ENCODE results near the gene DYNC1LI2. TPM values are rescaled to one million over a fixed set of nuclear protein-coding genes. Genes with fewer than 3 reads are reported as not detected.

The DYNC1LI2 gene
- total and polyA plus RNA-seq, 12 donors, result 27.2 to 109 (median 88.2) TPM

- intact Hi-C loops (cut with DNase I), result no loop called here
- H3K27ac ChIP-seq, result no peak overlapping the region
- no peaks in the 10 kb centered on the region for H3K9me3 ChIP-seq
- no peaks in the 10 kb centered on the region for H3K36me3 ChIP-seq
- peaks cover 0 to 3% (median 0%) of the 10 kb centered on the region in 7 donors for H3K27me3 ChIP-seq
- no peak for TF ChIP-seq CTCF (IDR thresholded peaks at IDR 0.05)
- H3K4me1 ChIP-seq, result no peaks in the 10 kb centered on the region
- H3K4me3 ChIP-seq, result no peak overlapping the region
- no peak for ATAC-seq
- 44 to 52% methylated on average over 3 of the region's 3 CpGs for WGBS, 2 donors
- DNase-seq, result no peak
These were observed 38.8 kb upstream of the DYNC1LI2 start for GRCh38 chr16:66790130-66790733.

- TF ChIP-seq CTCF (IDR thresholded peaks at IDR 0.05), result no peak
- H3K9me3 ChIP-seq, result no peaks in the 10 kb centered on the region
- 71 to 94% methylated on average over 2 of the region's 2 CpGs for WGBS, 2 donors
- intact Hi-C loops (cut with DNase I), result no loop called here
- H3K4me3 ChIP-seq, result no peak overlapping the region
- peaks cover 0 to 3% (median 0%) of the 10 kb centered on the region in 7 donors for H3K27me3 ChIP-seq
- DNase-seq (no peak), ATAC-seq (no peak)
- no peaks in the 10 kb centered on the region for H3K4me1 ChIP-seq
- no peak overlapping the region for H3K27ac ChIP-seq
- no peaks in the 10 kb centered on the region for H3K36me3 ChIP-seq
These were observed 36.0 kb upstream of the DYNC1LI2 start for GRCh38 chr16:66787427-66787826.

- no peak for DNase-seq
- TF ChIP-seq CTCF (IDR thresholded peaks at IDR 0.05), result no peak
- H3K4me3 ChIP-seq, result no peak overlapping the region
- peaks cover 0 to 3% (median 0%) of the 10 kb centered on the region in 7 donors for H3K27me3 ChIP-seq
- H3K9me3 ChIP-seq, result no peaks in the 10 kb centered on the region
- 95 to 98% methylated on average over 3 of the region's 3 CpGs for WGBS, 2 donors
- H3K27ac ChIP-seq, result no peak overlapping the region
- H3K36me3 ChIP-seq, result no peaks in the 10 kb centered on the region
- intact Hi-C loops (cut with DNase I), result no loop called here
- H3K4me1 ChIP-seq, result no peaks in the 10 kb centered on the region
- ATAC-seq, result no peak
These were observed 35.1 kb upstream of the DYNC1LI2 start for GRCh38 chr16:66786551-66786950.

GRCh38 chr16:66776457-66776856 is 25.0 kb upstream of the DYNC1LI2 start:
- intact Hi-C loops (cut with DNase I), result no loop called here
- TF ChIP-seq CTCF (IDR thresholded peaks at IDR 0.05), result no peak
- Histone ChIP-seq H3K9me3 (no peaks in the 10 kb centered on the region), H3K4me3 (no peak overlapping the region), H3K36me3 (no peaks in the 10 kb centered on the region), H3K27ac (no peak overlapping the region), H3K4me1 (no peaks in the 10 kb centered on the region), H3K27me3 (no peaks in the 10 kb centered on the region)
- ATAC-seq, result no peak
- no peak for DNase-seq

All from heart right ventricle (tissue), 16 donors.